ENCODE measurements around the gene CACNA1C.

Gene CACNA1C

GRCh38 chr12:2258025-2258424 lies 205.2 kb downstream of the CACNA1C start:
- DNase-seq (ENCODE audit: low spot score), result no peak

- no peak for DNase-seq (ENCODE audit: low spot score)
Observed at GRCh38 chr12:2259369-2259768, 206.6 kb downstream of the CACNA1C start.

- no peak for DNase-seq (ENCODE audit: low spot score)
Observed at GRCh38 chr12:2260441-2260840, 207.7 kb downstream of the CACNA1C start.

- DNase-seq (ENCODE audit: low spot score), result no peak
Observed at GRCh38 chr12:2261708-2262107, 208.9 kb downstream of the CACNA1C start.

- no peak for DNase-seq (ENCODE audit: low spot score)
Observed at GRCh38 chr12:2262449-2262848, 209.7 kb downstream of the CACNA1C start.

- DNase-seq (ENCODE audit: low spot score), result no peak
Observed at GRCh38 chr12:2263901-2264300, 211.1 kb downstream of the CACNA1C start.

GRCh38 chr12:2264651-2265232 lies 212.0 kb downstream of the CACNA1C start:
- peak; percentile 88 for DNase-seq (ENCODE audit: low spot score)

- DNase-seq (ENCODE audit: low spot score), result no peak
Observed at GRCh38 chr12:2265461-2266167, 212.8 kb downstream of the CACNA1C start.

- DNase-seq (ENCODE audit: low spot score), result no peak
Observed at GRCh38 chr12:2266666-2267620, 214.2 kb downstream of the CACNA1C start.

- DNase-seq (ENCODE audit: low spot score), result peak; percentile 55
Observed at GRCh38 chr12:2267703-2268470, 215.1 kb downstream of the CACNA1C start.

GRCh38 chr12:2268471-2269286 lies 215.9 kb downstream of the CACNA1C start:
- peak; percentile 62 for DNase-seq (ENCODE audit: low spot score)

- DNase-seq (ENCODE audit: low spot score), result no peak
Observed at GRCh38 chr12:2270846-2271245, 218.1 kb downstream of the CACNA1C start.

GRCh38 chr12:2271961-2272360 lies 219.2 kb downstream of the CACNA1C start:
- no peak for DNase-seq (ENCODE audit: low spot score)

GRCh38 chr12:2273288-2273687 lies 220.5 kb downstream of the CACNA1C start:
- peak; percentile 67 for DNase-seq (ENCODE audit: low spot score)

GRCh38 chr12:2273751-2274150 lies 221.0 kb downstream of the CACNA1C start:
- no peak for DNase-seq (ENCODE audit: low spot score)

- DNase-seq (ENCODE audit: low spot score), result no peak
Observed at GRCh38 chr12:2274733-2275132, 221.9 kb downstream of the CACNA1C start.

GRCh38 chr12:2276288-2277033 lies 223.7 kb downstream of the CACNA1C start:
- DNase-seq (ENCODE audit: low spot score), result no peak

- no peak for DNase-seq (ENCODE audit: low spot score)
Observed at GRCh38 chr12:2277492-2278155, 224.8 kb downstream of the CACNA1C start.

GRCh38 chr12:2281446-2281845 lies 228.7 kb downstream of the CACNA1C start:
- no peak for DNase-seq (ENCODE audit: low spot score)

- no peak for DNase-seq (ENCODE audit: low spot score)
Observed at GRCh38 chr12:2282318-2282717, 229.5 kb downstream of the CACNA1C start.
